Parathyroid adenoma (tissue), 2 donors: ENCODE measurements around the gene KDM4B.

ENCODE experiments used
- H2AFZ ChIP-seq: fragments of 300-600 bp; sonication (generic); one replicate; pipeline ENCODE4 v1.7.0; 2017; ENCODE audit warnings: antibody characterized with exemption, mild to moderate bottlenecking
- H3K27ac ChIP-seq: fragments of 300-600 bp; sonication (generic); one replicate; pipeline ENCODE4 v1.7.0; 2017
- H3K27me3 ChIP-seq: fragments of 300-600 bp; sonication (generic); one replicate; pipeline ENCODE4 v1.7.0; 2017; ENCODE audit warnings: low read length; ENCODE audit not compliant: control insufficient read depth, insufficient read depth
- H3K36me3 ChIP-seq: fragments of 300-600 bp; sonication (generic); one replicate; pipeline ENCODE4 v1.7.0; 2017; ENCODE audit warnings: low read length; ENCODE audit not compliant: control insufficient read depth, insufficient read depth
- H3K4me1 ChIP-seq: fragments of 300-600 bp; sonication (generic); one replicate; pipeline ENCODE4 v1.7.0; 2017; ENCODE audit warnings: control low read depth
- H3K4me2 ChIP-seq: fragments of 300-600 bp; sonication (generic); one replicate; pipeline ENCODE4 v1.7.0; 2017; ENCODE audit warnings: low read length
- H3K4me3 ChIP-seq: fragments of 300-600 bp; sonication (generic); one replicate; pipeline ENCODE4 v1.7.0; 2017; ENCODE audit warnings: low read depth, low read length
- H3K79me2 ChIP-seq: fragments of 300-600 bp; sonication (generic); one replicate; pipeline ENCODE4 v1.7.0; 2017; ENCODE audit warnings: control low read depth
- H3K9ac ChIP-seq: fragments of 300-600 bp; sonication (generic); one replicate; pipeline ENCODE4 v1.7.0; 2017; ENCODE audit warnings: mild to moderate bottlenecking
- H3K9me3 ChIP-seq: fragments of 300-600 bp; sonication (generic); one replicate; pipeline ENCODE4 v1.7.0; 2017; ENCODE audit warnings: low read length; ENCODE audit not compliant: control insufficient read depth
- CTCF ChIP-seq: fragments of 300-600 bp; sonication (generic); IDR thresholded peaks from one replicate; pipeline ENCODE4 v1.7.0; 2017; ENCODE audit warnings: antibody characterized with exemption, mild to moderate bottlenecking
- donor health status: primary hyperparathyroidism.

The KDM4B gene

GRCh38 chr19:5014941-5015340 lies 46.0 kb downstream of the KDM4B start:
- H3K4me1 ChIP-seq: no peaks in the 10 kb centered on the region
- no peak overlapping the region for H2AFZ ChIP-seq
- peaks cover 75% of the 10 kb centered on the region for H3K79me2 ChIP-seq
- no peak overlapping the region for H3K27ac ChIP-seq
- H3K27me3 ChIP-seq: no peaks in the 10 kb centered on the region
- H3K4me2 ChIP-seq: no peak overlapping the region
- H3K36me3 ChIP-seq: no peaks in the 10 kb centered on the region
- TF ChIP-seq CTCF: no peak
- H3K4me3 ChIP-seq: no peak overlapping the region
- no peak overlapping the region for H3K9ac ChIP-seq
- no peaks in the 10 kb centered on the region for H3K9me3 ChIP-seq

GRCh38 chr19:5016268-5016667 lies 47.4 kb downstream of the KDM4B start:
- no peak overlapping the region for H3K27ac ChIP-seq
- no peaks in the 10 kb centered on the region for H3K27me3 ChIP-seq
- no peaks in the 10 kb centered on the region for H3K36me3 ChIP-seq
- peaks cover 69% of the 10 kb centered on the region for H3K79me2 ChIP-seq
- no peak overlapping the region for H2AFZ ChIP-seq
- no peak overlapping the region for H3K9ac ChIP-seq
- TF ChIP-seq CTCF: no peak
- H3K4me1 ChIP-seq: no peaks in the 10 kb centered on the region
- H3K9me3 ChIP-seq: no peaks in the 10 kb centered on the region
- no peak overlapping the region for H3K4me2 ChIP-seq
- H3K4me3 ChIP-seq: no peak overlapping the region

- H3K9me3 ChIP-seq: no peaks in the 10 kb centered on the region
Measured at GRCh38 chr19:5016781-5017180, 47.9 kb downstream of the KDM4B start.

GRCh38 chr19:5017235-5017634 lies 48.3 kb downstream of the KDM4B start:
- no peaks in the 10 kb centered on the region for H3K27me3 ChIP-seq
- no peak overlapping the region for H2AFZ ChIP-seq
- H3K9ac ChIP-seq: no peak overlapping the region
- no peak for TF ChIP-seq CTCF
- H3K79me2 ChIP-seq: peaks cover 68% of the 10 kb centered on the region
- no peak overlapping the region for H3K4me3 ChIP-seq
- no peaks in the 10 kb centered on the region for H3K9me3 ChIP-seq
- no peak overlapping the region for H3K4me2 ChIP-seq
- H3K4me1 ChIP-seq: no peaks in the 10 kb centered on the region
- no peak overlapping the region for H3K27ac ChIP-seq
- no peaks in the 10 kb centered on the region for H3K36me3 ChIP-seq

More at GRCh38 chr19:5016781-5017180, 47.9 kb downstream of the KDM4B start:
- Histone ChIP-seq H3K79me2 (peaks cover 66% of the 10 kb centered on the region), H3K4me1 (no peaks in the 10 kb centered on the region), H2AFZ (no peak overlapping the region), H3K4me2 (no peak overlapping the region), H3K27ac (no peak overlapping the region), H3K4me3 (no peak overlapping the region), H3K27me3 (no peaks in the 10 kb centered on the region), H3K9ac (no peak overlapping the region), H3K36me3 (no peaks in the 10 kb centered on the region)
- no peak for TF ChIP-seq CTCF

- Histone ChIP-seq H3K36me3 (no peaks in the 10 kb centered on the region), H3K9me3 (no peaks in the 10 kb centered on the region), H2AFZ (no peak overlapping the region), H3K9ac (no peak overlapping the region), H3K79me2 (peaks cover 64% of the 10 kb centered on the region), H3K4me3 (no peak overlapping the region), H3K27me3 (no peaks in the 10 kb centered on the region), H3K27ac (no peak overlapping the region), H3K4me2 (no peak overlapping the region), H3K4me1 (no peaks in the 10 kb centered on the region)
- no peak for TF ChIP-seq CTCF
Measured at GRCh38 chr19:5018224-5019015, 49.5 kb downstream of the KDM4B start.
